NCI-H1048 (cell line): ENCODE measurements around the gene SCAPER.

Source experiments
- DNase-seq: peaks from one replicate; lab custom pipeline; 2025; lab: John Stamatoyannopoulos, UW

Gene SCAPER

GRCh38 chr15:76398317-76399104 lies 506.6 kb downstream of the SCAPER start:
- DNase-seq, result no peak

- DNase-seq, result no peak
These were observed 511.5 kb downstream of the SCAPER start for GRCh38 chr15:76393614-76394013.

- DNase-seq, result no peak
These were observed 513.3 kb downstream of the SCAPER start for GRCh38 chr15:76391847-76392246.

- no peak for DNase-seq
These were observed 513.8 kb downstream of the SCAPER start for GRCh38 chr15:76391309-76391708.

- no peak for DNase-seq
These were observed 514.6 kb downstream of the SCAPER start for GRCh38 chr15:76390571-76390970.

GRCh38 chr15:76386926-76387325 lies 518.2 kb downstream of the SCAPER start:
- DNase-seq, result no peak

- no peak for DNase-seq
These were observed 519.0 kb downstream of the SCAPER start for GRCh38 chr15:76386178-76386577.

- no peak for DNase-seq
These were observed 520.7 kb downstream of the SCAPER start for GRCh38 chr15:76384409-76384808.

GRCh38 chr15:76382987-76383728 lies 522.0 kb downstream of the SCAPER start:
- no peak for DNase-seq

- DNase-seq, result no peak
These were observed 523.8 kb downstream of the SCAPER start for GRCh38 chr15:76381366-76381765.

GRCh38 chr15:76380249-76380648 lies 524.9 kb downstream of the SCAPER start:
- DNase-seq, result no peak

GRCh38 chr15:76378691-76379090 lies 526.4 kb downstream of the SCAPER start:
- DNase-seq, result no peak

- DNase-seq, result no peak
These were observed 527.4 kb downstream of the SCAPER start for GRCh38 chr15:76377751-76378150.

GRCh38 chr15:76377217-76377616 lies 527.9 kb downstream of the SCAPER start:
- DNase-seq, result no peak

- DNase-seq, result no peak
These were observed 528.3 kb downstream of the SCAPER start for GRCh38 chr15:76376816-76377215.

- DNase-seq, result no peak
These were observed 529.1 kb downstream of the SCAPER start for GRCh38 chr15:76376029-76376428.

- DNase-seq, result no peak
These were observed 537.0 kb downstream of the SCAPER start for GRCh38 chr15:76368122-76368621.

- DNase-seq, result no peak
These were observed 538.4 kb downstream of the SCAPER start for GRCh38 chr15:76366714-76367113.

- no peak for DNase-seq
These were observed 541.9 kb downstream of the SCAPER start for GRCh38 chr15:76363251-76363650.

GRCh38 chr15:76360416-76360815 lies 544.7 kb downstream of the SCAPER start:
- no peak for DNase-seq

- no peak for DNase-seq
These were observed 546.0 kb downstream of the SCAPER start for GRCh38 chr15:76359152-76359551.

- no peak for DNase-seq
These were observed 546.7 kb downstream of the SCAPER start for GRCh38 chr15:76358453-76358852.

GRCh38 chr15:76354823-76355440 lies 550.2 kb downstream of the SCAPER start:
- no peak for DNase-seq
